NCI-H2107 treated with DMSO at 0.1 percent for 48 hours (cell line): ENCODE results near the gene RPS19.

ENCODE experiments used
- DNase-seq: peaks from one replicate; lab custom pipeline; 2025; ENCODE audit not compliant: unreplicated experiment; lab: John Stamatoyannopoulos, UW

The RPS19 gene

DNA sequence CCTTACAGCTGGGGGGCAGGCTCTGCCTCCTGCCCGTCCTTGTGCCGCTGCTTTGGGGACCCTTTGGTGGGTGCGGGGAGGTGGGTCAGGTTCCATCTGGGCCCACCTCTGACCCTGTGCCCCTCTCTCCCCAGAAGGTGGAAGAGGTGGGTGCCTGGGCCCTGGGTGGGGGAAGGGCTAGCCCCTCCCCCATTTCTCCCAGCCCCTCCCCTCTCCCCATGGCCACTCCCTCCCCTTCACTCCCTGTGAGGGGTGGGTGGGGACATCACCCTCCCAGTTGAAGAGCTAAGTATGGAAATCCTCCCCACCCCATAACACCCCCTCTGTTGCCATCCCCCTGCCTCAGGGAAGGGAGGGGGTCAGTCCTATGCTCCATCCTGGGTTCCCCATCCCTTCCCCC, 37.1 kb downstream of the RPS19 start:
- no peak for DNase-seq

GRCh38 chr19:41897820-41898219, 37.8 kb downstream of the RPS19 start:
- no peak for DNase-seq

DNA sequence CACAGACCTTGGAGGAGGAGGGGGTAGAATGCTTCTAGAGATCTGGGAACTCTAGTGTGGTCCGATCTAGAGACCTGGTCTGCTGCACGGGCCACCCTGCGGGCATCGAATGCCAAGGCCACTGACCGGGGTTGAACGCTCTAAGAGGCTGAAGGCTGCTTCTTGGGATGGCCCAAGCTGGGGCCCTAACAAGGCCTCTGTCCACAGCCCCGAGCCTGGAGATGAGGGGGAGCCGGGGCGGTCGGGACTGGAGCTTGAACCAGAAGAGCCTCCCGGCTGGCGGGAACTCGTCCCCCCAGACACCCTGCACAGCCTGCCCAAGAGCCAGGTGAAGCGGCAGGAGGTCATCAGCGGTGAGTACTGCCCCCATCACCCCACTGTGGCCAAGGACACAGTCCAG, 38.2 kb downstream of the RPS19 start:
- DNase-seq = no peak

DNA sequence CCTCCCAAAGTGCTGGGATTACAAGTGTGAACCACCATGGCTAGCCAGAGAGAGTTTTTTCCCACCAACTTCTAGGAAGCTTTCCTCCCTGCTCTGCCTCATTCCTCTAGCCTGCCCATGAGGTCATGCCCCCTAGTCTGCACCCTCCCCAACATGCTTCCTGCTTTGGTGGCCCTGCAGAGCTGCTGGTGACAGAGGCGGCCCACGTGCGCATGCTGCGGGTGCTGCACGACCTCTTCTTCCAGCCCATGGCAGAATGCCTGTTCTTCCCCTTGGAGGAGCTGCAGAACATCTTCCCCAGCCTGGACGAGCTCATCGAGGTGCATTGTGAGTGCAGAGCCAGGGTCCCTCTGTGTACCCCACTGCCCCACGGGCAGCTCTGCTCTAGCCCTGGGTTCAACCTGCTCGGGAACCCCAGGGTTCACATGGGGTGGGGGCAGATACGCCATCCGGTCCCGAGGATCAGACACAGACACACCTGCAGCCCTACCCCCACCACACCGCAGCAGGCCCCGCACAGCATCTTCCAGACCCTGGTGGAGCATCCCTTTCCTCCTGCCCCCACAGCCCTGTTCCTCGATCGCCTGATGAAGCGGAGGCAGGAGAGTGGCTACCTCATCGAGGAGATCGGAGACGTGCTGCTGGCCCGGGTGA, 41.8 kb downstream of the RPS19 start:
- no peak for DNase-seq

DNA sequence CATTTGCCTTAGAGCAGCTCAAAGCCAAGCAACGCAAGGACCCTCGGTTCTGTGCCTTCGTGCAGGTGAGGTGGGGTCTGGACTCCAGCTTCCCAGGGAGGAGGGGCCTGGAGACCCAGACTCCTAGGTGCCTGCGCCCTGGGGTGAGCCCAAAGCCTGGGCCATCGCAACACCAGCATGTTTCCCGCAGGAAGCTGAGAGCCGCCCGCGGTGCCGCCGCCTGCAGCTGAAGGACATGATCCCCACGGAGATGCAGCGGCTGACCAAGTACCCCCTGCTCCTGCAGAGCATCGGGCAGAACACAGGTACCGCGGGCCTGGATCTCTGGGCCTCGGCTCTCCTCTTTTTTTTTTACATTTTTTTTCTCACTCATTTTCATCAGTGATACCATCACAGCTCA, 42.5 kb downstream of the RPS19 start:
- no peak for DNase-seq

- no peak for DNase-seq
Measured at GRCh38 chr19:41903193-41903953, 43.3 kb downstream of the RPS19 start.

GRCh38 chr19:41904118-41904870, 44.2 kb downstream of the RPS19 start:
- peak; percentile 93 for DNase-seq

GRCh38 chr19:41905273-41906002, 45.4 kb downstream of the RPS19 start:
- DNase-seq = no peak

GRCh38 chr19:41906271-41906670, 46.2 kb downstream of the RPS19 start:
- no peak for DNase-seq

- no peak for DNase-seq
Measured at GRCh38 chr19:41906916-41907680, 47.0 kb downstream of the RPS19 start.

DNA sequence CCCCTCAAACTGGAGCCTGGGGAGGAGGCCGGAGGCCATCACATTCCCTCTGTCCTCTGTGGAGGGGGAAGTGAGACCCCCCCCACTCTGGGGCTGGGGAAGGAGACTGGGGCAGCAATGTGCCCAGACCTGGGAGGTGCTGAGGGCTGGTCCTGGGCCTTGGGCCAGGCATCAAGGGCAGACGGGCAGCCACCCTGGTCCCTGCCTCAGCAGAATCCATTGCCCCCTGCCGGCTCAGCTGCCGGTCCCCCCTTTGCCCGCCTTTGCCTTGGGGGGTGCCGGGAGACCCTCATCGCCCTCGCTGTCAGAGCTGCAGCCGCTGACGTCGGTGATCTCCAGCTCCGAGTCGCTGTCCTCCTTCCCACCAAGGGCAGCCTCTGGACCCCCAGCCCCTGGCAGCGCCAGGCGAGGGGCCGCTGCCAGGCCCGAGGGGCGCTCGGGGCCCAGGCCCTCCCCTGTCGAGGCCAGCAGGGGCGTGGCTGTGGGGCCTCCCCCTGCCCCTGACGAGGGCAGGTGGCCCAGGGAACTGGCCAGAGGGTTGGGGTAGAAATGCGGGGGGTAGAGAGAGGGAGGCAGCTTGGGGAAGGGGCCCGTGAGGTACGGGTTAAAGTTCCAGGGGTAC, 48.0 kb downstream of the RPS19 start:
- DNase-seq = no peak

DNA sequence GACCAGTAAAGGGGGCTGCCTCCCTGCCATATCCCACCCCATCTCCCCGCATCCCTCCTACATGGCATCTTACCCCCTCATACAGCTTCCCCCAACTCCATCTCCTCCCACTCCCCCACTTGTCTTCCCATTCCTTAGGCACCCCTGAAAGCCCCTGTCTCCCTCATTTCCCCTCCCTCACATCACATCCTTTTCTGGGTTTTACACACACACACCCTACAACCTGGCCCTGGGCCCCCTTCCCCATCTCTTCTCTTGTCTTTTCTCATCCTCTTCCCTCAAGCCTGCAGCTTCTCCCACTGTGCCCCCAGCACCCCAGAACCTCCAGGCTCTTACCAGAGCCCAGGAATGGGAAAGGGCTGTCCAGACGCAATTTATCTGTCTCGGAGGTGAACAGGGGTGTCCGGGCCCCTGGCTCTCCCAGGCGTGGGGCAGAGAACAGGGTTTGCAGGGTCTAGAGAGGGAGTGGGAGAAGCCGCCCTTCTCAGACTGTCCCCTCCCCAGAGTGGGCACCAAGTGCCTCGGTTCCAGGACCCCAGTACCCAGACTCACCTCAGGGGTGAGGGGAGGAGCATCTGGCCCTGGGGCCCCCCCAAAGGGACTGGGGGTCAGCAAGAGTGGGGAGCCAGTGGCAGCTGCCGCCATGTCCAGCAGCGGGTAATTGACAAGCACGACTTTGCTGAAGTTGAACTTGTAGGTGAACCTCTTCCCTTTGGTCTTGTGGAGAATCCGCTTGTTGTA, 48.8 kb downstream of the RPS19 start:
- no peak for DNase-seq

DNA sequence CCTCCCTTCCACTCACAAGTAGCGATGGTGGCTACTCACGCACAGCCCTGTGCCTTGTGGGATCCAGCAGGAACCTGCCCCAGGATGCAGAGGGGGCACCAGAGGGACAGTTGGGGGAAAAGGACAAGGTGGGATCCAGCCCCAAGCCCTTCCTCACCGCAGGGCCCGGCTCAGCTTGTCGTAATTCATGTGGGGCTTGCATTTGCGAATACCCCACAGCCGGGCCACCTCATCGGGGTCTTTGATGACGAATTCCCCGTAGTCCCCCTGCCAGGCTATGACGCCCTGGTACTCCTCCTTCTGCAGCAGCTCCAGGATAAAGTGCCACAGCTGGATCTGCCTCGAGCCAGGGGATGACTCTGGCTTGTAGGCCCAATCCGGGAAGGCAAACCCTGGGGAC, 49.7 kb downstream of the RPS19 start:
- DNase-seq = no peak

GRCh38 chr19:41910240-41910991, 50.4 kb downstream of the RPS19 start:
- no peak for DNase-seq

GRCh38 chr19:41910992-41911888, 51.2 kb downstream of the RPS19 start:
- no peak for DNase-seq

- no peak for DNase-seq
Measured at GRCh38 chr19:41911889-41912731, 52.1 kb downstream of the RPS19 start.
